NB4 (cell line): ENCODE measurements around the gene AGFG1.

ENCODE experiments used
- DNase-seq: peaks from one replicate; pipeline ENCODE4 v3.0.0; 2010; ENCODE audit warnings: low read depth
- H3K4me3 ChIP-seq: one replicate; pipeline ENCODE4 v1.5.1; 2011; ENCODE audit warnings: mild to moderate bottlenecking, low read depth, low read length, moderate library complexity
- CTCF ChIP-seq: IDR thresholded peaks from one replicate; pipeline ENCODE4 v1.5.1; 2012; ENCODE audit warnings: low read depth, low read length
- MAX ChIP-seq: IDR thresholded peaks from 2 replicates; pipeline ENCODE4 v1.6.1; 2011; ENCODE audit warnings: low read depth, low read length
- MYC ChIP-seq: IDR thresholded peaks from 2 replicates; pipeline ENCODE4 v1.6.1; 2011; ENCODE audit warnings: low read depth, low read length
- POLR2A ChIP-seq: IDR thresholded peaks from 2 replicates; pipeline ENCODE4 v1.6.1; 2011; ENCODE audit warnings: mild to moderate bottlenecking; ENCODE audit not compliant: insufficient read length; ENCODE audit errors: extremely low read depth

The AGFG1 gene

GRCh38 chr2:227507963-227508362 lies 36.0 kb downstream of the AGFG1 start:
- TF ChIP-seq MYC = no peak
- TF ChIP-seq CTCF = no peak
- TF ChIP-seq POLR2A = no peak

GRCh38 chr2:227509076-227509475 lies 37.1 kb downstream of the AGFG1 start:
- TF ChIP-seq CTCF (no peak), MAX (no peak)
- no peak for DNase-seq

More at GRCh38 chr2:227507963-227508362, 36.0 kb downstream of the AGFG1 start:
- no peak for DNase-seq
- H3K4me3 ChIP-seq = no peak overlapping the region

GRCh38 chr2:227509824-227510619 lies 38.1 kb downstream of the AGFG1 start:
- TF ChIP-seq POLR2A (no peak), CTCF (no peak), MAX (no peak), MYC (no peak)
- no peak for DNase-seq
- no peak overlapping the region for H3K4me3 ChIP-seq

More at GRCh38 chr2:227509076-227509475, 37.1 kb downstream of the AGFG1 start:
- no peak overlapping the region for H3K4me3 ChIP-seq

GRCh38 chr2:227510620-227510958 lies 38.6 kb downstream of the AGFG1 start:
- TF ChIP-seq MAX (no peak), POLR2A (no peak), CTCF (no peak), MYC (no peak)
- H3K4me3 ChIP-seq = no peak overlapping the region
- no peak for DNase-seq

GRCh38 chr2:227511239-227511930 lies 39.4 kb downstream of the AGFG1 start:
- H3K4me3 ChIP-seq = no peak overlapping the region
- DNase-seq = no peak
- TF ChIP-seq MYC = no peak

- no peak for DNase-seq
- TF ChIP-seq CTCF = no peak
- TF ChIP-seq MAX = no peak
- TF ChIP-seq MYC = no peak
- TF ChIP-seq POLR2A = no peak
- no peak overlapping the region for H3K4me3 ChIP-seq
Observed at GRCh38 chr2:227511955-227512354, 40.0 kb downstream of the AGFG1 start.
